ENCODE data around the gene MRGPRX4. TPM values are rescaled to one million over a fixed set of nuclear protein-coding genes. Genes with fewer than 3 reads are reported as not detected.

The MRGPRX4 gene
- total RNA-seq, 1 donor from 2014 or later = not detected

- peak; percentile 43 for TF ChIP-seq CTCF (IDR thresholded peaks at IDR 0.05; ENCODE audit: insufficient read depth, low read length, severe bottlenecking)
- FAIRE-seq = no peak
- no peak overlapping the region for H3K4me3 ChIP-seq (ENCODE audit: low read depth, low read length)
- no peaks in the 10 kb centered on the region for H3K27me3 ChIP-seq (ENCODE audit: control insufficient read depth, insufficient read depth, low read length)
- DNase-seq (ENCODE audit: low read depth) = peak; percentile 10
- no peaks in the 10 kb centered on the region for H3K36me3 ChIP-seq (ENCODE audit: control insufficient read depth, insufficient read depth, low read length)
Observed at GRCh38 chr11:18203723-18204122, 31.1 kb downstream of the MRGPRX4 start.

GRCh38 chr11:18204220-18204619, 31.6 kb downstream of the MRGPRX4 start:
- DNase-seq (ENCODE audit: low read depth) = no peak
- no peaks in the 10 kb centered on the region for H3K27me3 ChIP-seq (ENCODE audit: control insufficient read depth, insufficient read depth, low read length)

GRCh38 chr11:18204771-18205170, 32.1 kb downstream of the MRGPRX4 start:
- H3K36me3 ChIP-seq (ENCODE audit: control insufficient read depth, insufficient read depth, low read length) = no peaks in the 10 kb centered on the region
- FAIRE-seq (no peak), DNase-seq (ENCODE audit: low read depth) (no peak)
- no peaks in the 10 kb centered on the region for H3K27me3 ChIP-seq (ENCODE audit: control insufficient read depth, insufficient read depth, low read length)
- no peak for TF ChIP-seq CTCF (IDR thresholded peaks at IDR 0.05; ENCODE audit: insufficient read depth, low read length, severe bottlenecking)
- no peak overlapping the region for H3K4me3 ChIP-seq (ENCODE audit: low read depth, low read length)

More at GRCh38 chr11:18204220-18204619, 31.6 kb downstream of the MRGPRX4 start:
- TF ChIP-seq CTCF (IDR thresholded peaks at IDR 0.05; ENCODE audit: insufficient read depth, low read length, severe bottlenecking) = no peak
- Histone ChIP-seq H3K4me3 (ENCODE audit: low read depth, low read length) (no peak overlapping the region), H3K36me3 (ENCODE audit: control insufficient read depth, insufficient read depth, low read length) (no peaks in the 10 kb centered on the region)
- FAIRE-seq = no peak

GRCh38 chr11:18209058-18209457, 36.4 kb downstream of the MRGPRX4 start:
- no peak for FAIRE-seq
- no peaks in the 10 kb centered on the region for H3K27me3 ChIP-seq (ENCODE audit: control insufficient read depth, insufficient read depth, low read length)
- no peak for DNase-seq (ENCODE audit: low read depth)
- H3K36me3 ChIP-seq (ENCODE audit: control insufficient read depth, insufficient read depth, low read length) = no peaks in the 10 kb centered on the region
- H3K4me3 ChIP-seq (ENCODE audit: low read depth, low read length) = no peak overlapping the region
- TF ChIP-seq CTCF (IDR thresholded peaks at IDR 0.05; ENCODE audit: insufficient read depth, low read length, severe bottlenecking) = no peak

GRCh38 chr11:18221274-18221876, 48.7 kb downstream of the MRGPRX4 start:
- Histone ChIP-seq H3K27me3 (ENCODE audit: control insufficient read depth, insufficient read depth, low read length) (no peaks in the 10 kb centered on the region), H3K36me3 (ENCODE audit: control insufficient read depth, insufficient read depth, low read length) (no peaks in the 10 kb centered on the region), H3K4me3 (ENCODE audit: low read depth, low read length) (no peak overlapping the region)
- DNase-seq (ENCODE audit: low read depth) (no peak), FAIRE-seq (peak; percentile 28)
- TF ChIP-seq CTCF (IDR thresholded peaks at IDR 0.05; ENCODE audit: insufficient read depth, low read length, severe bottlenecking) = no peak
